SK-N-MC (cell line): ENCODE measurements around the gene PSPN.
A peak's percentile ranks its signal among the peaks of the same experiment; 100 is the strongest.

ENCODE experiments used
- DNase-seq: peaks from one replicate; pipeline ENCODE4 v3.0.0-alpha.2; 2011; ENCODE audit warnings: low read depth, low spot score
- H3K27ac ChIP-seq: fragments of 200-600 bp; sonication (generic); 2 replicates; pipeline ENCODE4 v1.5.1; 2016; ENCODE audit warnings: mixed run types
- H3K36me3 ChIP-seq: fragments of 200-600 bp; sonication (generic); 2 replicates; pipeline ENCODE4 v1.6.1; 2017; ENCODE audit warnings: antibody characterized with exemption, low read length, mixed read lengths; ENCODE audit not compliant: insufficient read depth
- H3K4me3 ChIP-seq: fragments of 200-600 bp; sonication (generic); 2 replicates; pipeline ENCODE4 v1.5.1; 2016
- H3K9ac ChIP-seq: fragments of 200-600 bp; sonication (generic); 2 replicates; pipeline ENCODE4 v1.8.0; 2017; ENCODE audit warnings: mixed run types, mixed read lengths; ENCODE audit not compliant: insufficient read length
- H3K9me3 ChIP-seq: fragments of 200-600 bp; sonication (generic); 2 replicates; pipeline ENCODE4 v1.6.1; 2017; ENCODE audit warnings: low read depth, mild to moderate bottlenecking, antibody characterized with exemption, low read length, moderate library complexity, mixed read lengths
- EZH2 ChIP-seq: fragments of 200-600 bp; sonication (generic); IDR thresholded peaks from one replicate; pipeline ENCODE4 v1.6.1; 2017; ENCODE audit warnings: antibody characterized with exemption
- FOXP2 ChIP-seq: optimal IDR thresholded peaks from 2 replicates; pipeline ENCODE3; 2011; ENCODE audit warnings: mild to moderate bottlenecking, moderate library complexity; ENCODE audit not compliant: insufficient read depth; ENCODE audit errors: extremely low read length, control extremely low read depth
- POLR2AphosphoS5 ChIP-seq: IDR thresholded peaks from 2 replicates; pipeline ENCODE4 v1.6.1; 2012; ENCODE audit warnings: mild to moderate bottlenecking, low read depth, low read length, borderline replicate concordance

PSPN gene

GRCh38 chr19:6393983-6394412, 18.3 kb upstream of the PSPN start:
- Histone ChIP-seq H3K9ac (peak overlapping the region; percentile 87), H3K27ac (peak overlapping the region; percentile 73), H3K9me3 (no peaks in the 10 kb centered on the region), H3K4me3 (peak overlapping the region; percentile 81), H3K36me3 (peaks cover 21% of the 10 kb centered on the region)
- no peak for DNase-seq
- TF ChIP-seq EZH2: no peak
- TF ChIP-seq FOXP2: no peak
- TF ChIP-seq POLR2AphosphoS5: peak; percentile 40

- H3K4me3 ChIP-seq: peak within 1 kb of the TSS; percentile 81
- peak within 1 kb of the TSS; percentile 73 for H3K27ac ChIP-seq
- H3K9me3 ChIP-seq: no peaks in the 10 kb centered on the region
- peak; percentile 75 for TF ChIP-seq POLR2AphosphoS5
- no peak for TF ChIP-seq EZH2
- TF ChIP-seq FOXP2: peak; percentile 35
- H3K9ac ChIP-seq: peak within 1 kb of the TSS; percentile 87
- peaks cover 27% of the 10 kb centered on the region for H3K36me3 ChIP-seq
- peak; percentile 88 for DNase-seq
Measured at GRCh38 chr19:6393074-6393982, 17.6 kb upstream of the PSPN start, which contains the start of gene GTF2F1. Gene GTF2F1 (minus strand): TSS chr19:6393164. CDS start chr19:6392995, 169 bp downstream.

- TF ChIP-seq EZH2: no peak
- TF ChIP-seq FOXP2: no peak
- no peak for TF ChIP-seq POLR2AphosphoS5
- H3K36me3 ChIP-seq: peaks cover 35% of the 10 kb centered on the region
- DNase-seq: no peak
- H3K9me3 ChIP-seq: no peaks in the 10 kb centered on the region
- H3K9ac ChIP-seq: peak overlapping the region; percentile 87
- peak overlapping the region; percentile 81 for H3K4me3 ChIP-seq
- H3K27ac ChIP-seq: peak overlapping the region; percentile 46; the same call in 1 of the 2 replicates
Measured at GRCh38 chr19:6392221-6393073, 16.7 kb upstream of the PSPN start.

DNA sequence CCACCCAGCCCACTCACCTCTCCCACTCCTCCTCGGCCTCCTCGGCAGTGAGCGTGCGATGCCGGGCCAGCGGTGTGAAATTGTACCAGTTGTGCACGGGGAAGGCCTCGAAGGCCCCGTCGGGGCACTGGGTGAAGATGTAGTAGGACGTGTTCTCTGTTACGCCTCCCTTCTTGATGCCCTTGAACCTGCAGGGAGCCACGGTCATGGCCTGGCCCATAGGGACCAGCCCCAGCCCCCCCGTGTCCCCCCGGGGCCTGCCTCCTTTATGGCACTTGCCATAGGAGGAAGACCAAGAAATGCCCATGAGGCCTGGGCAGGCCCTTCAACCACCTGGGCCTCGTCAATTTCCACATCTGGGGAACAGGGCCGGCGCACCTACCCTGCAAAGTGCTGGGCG, 11.6 kb upstream of the PSPN start:
- Histone ChIP-seq H3K9me3 (no peaks in the 10 kb centered on the region), H3K27ac (no peak overlapping the region), H3K9ac (no peak overlapping the region), H3K4me3 (no peak overlapping the region), H3K36me3 (peaks cover 67% of the 10 kb centered on the region)
- TF ChIP-seq POLR2AphosphoS5 (no peak), FOXP2 (no peak), EZH2 (no peak)
- DNase-seq: no peak

DNA sequence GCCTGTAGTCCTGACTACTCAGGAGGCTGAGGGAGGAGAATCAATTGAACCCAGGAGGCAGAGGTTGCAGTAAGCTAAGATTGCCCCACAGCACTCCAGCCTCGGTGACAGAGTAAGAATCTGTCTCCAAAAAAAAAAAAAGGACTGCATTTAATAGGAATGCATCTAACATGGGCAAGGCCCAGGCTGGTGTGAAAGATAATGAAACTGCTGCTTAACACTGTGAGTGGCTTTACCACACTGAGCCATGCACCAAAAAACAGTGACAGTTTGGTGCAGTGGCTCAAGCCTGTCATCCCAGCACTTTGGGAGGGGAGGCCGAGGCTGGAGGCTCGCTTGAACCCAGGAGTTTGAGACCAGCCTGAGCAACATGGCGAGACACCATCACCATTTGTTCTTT, 8.6 kb upstream of the PSPN start:
- no peak for TF ChIP-seq POLR2AphosphoS5
- no peak for TF ChIP-seq EZH2
- TF ChIP-seq FOXP2: no peak
- no peak for DNase-seq
- peaks cover 76% of the 10 kb centered on the region for H3K36me3 ChIP-seq

GRCh38 chr19:6383188-6383587, 7.5 kb upstream of the PSPN start:
- TF ChIP-seq FOXP2 (no peak), POLR2AphosphoS5 (no peak), EZH2 (no peak)
- no peak for DNase-seq
- Histone ChIP-seq H3K4me3 (no peak overlapping the region), H3K9me3 (no peaks in the 10 kb centered on the region), H3K9ac (no peak overlapping the region), H3K27ac (no peak overlapping the region), H3K36me3 (peaks cover 66% of the 10 kb centered on the region; the same call in 1 of the 2 replicates)

More for the DNA sequence above, 8.6 kb upstream of the PSPN start:
- Histone ChIP-seq H3K9ac (no peak overlapping the region), H3K9me3 (no peaks in the 10 kb centered on the region), H3K27ac (no peak overlapping the region), H3K4me3 (no peak overlapping the region)

DNA sequence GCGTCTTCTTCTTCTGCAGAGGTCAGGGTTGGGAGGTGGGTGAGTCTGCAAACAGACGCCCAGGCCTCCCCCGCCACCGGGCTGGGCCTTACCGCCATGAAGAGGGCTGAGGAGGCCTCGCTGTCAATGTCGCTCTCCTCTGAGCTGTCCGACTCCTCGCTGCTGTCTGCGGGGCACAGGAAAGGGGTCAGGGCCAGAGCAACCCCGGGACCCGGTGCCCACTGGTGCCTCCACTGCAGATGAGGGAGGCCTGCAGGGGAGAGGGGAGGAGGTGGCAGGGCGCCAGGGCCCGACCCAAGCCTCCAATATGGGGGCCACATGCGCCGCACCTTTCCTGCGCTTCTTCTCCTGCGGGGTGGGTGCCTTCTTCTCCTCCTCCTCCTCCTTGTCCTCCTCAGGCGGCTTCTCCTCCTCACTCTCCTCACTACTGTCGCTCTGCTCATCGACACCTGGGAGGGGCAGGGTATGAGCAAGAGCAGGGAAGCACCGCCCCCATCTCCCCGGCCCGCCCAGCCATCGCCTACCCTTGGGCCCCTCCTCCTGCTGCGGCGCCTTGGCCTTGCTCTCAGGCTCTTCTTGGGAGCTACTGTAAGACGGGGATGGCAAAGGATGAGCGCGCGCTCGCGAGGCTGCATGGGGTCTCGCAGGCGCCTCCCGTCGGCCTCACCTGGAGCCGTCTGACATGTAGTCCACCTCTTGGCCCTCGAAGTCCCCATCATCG, 5.5 kb upstream of the PSPN start:
- Histone ChIP-seq H3K4me3 (no peak overlapping the region), H3K9ac (no peak overlapping the region), H3K27ac (no peak overlapping the region), H3K36me3 (peaks cover 51% of the 10 kb centered on the region; the same call in 1 of the 2 replicates), H3K9me3 (no peaks in the 10 kb centered on the region)
- TF ChIP-seq EZH2 (no peak), POLR2AphosphoS5 (no peak), FOXP2 (no peak)
- DNase-seq: no peak
